Activated CD8-positive, alpha-beta memory T cell treated with anti-CD3 and anti-CD28 coated beads, Interleukin-2, amount 50 U/mL, for 1 hour (primary cell): ENCODE data around the gene TCAF1.
A peak's percentile ranks its signal among the peaks of the same experiment; 100 is the strongest.

Experiments used
- DNase-seq: peaks from one replicate; pipeline ENCODE4 v3.0.0-alpha.2; 2020; ENCODE audit errors: extremely low read depth

Gene TCAF1

DNA sequence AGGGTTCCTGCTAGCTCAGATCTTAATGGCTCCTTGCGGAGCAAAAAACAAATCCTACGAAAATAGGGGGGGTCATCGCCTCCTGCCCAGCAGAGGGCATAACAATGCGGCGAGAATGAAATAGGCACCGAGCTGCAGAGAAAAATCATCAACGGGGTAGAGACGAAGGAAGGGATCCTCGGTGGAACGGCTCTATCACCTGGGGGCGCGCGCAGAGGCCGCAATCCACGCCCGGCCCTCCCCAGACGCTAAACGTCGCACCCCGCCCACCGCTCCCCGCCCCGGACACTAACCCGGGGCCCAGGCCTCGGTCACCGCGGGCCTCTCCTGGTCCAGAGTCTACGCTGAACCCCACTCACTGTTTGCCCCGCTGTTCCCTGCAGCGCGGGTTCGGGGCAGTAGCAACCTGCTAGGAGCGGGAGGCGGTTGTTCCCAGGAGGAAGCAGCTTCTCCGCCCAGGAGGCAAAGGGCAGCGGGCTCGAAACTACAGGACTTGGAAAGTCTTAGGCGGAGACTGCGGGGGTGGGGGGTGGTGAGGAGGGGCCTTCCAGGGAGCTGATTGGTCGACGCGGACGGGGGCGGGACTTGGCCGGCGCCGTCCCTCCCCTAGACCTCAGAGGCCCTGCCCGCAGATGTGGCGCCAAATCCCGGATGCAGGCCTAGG is at the start of gene TCAF1:
TCAF1 (minus strand) TSS at position 509 of the 664 bp plus-strand sequence. CDS start 25,568 bp downstream, outside the sequence.
- DNase-seq, result peak; percentile 70

DNA sequence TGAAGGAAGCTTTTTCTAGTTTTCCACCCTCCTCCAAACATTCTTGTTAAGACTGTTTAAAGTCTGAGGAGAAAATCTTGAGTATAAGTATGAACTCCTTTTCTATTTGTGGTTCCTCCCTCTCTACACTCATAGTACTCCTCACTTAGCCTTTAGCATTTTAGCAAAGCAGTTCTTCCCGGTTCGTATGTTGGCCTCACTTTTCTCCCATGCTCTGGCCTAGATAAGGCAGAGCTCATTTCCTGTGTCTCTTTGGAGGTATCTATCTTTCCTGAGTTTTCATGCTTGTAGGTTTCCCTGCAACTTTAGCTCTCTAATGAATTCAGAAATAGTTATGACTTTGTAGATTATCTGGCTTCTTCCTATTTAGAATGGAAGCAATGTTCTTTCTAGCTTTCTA is 46.8 kb upstream of the TCAF1 start:
- DNase-seq, result no peak

DNA sequence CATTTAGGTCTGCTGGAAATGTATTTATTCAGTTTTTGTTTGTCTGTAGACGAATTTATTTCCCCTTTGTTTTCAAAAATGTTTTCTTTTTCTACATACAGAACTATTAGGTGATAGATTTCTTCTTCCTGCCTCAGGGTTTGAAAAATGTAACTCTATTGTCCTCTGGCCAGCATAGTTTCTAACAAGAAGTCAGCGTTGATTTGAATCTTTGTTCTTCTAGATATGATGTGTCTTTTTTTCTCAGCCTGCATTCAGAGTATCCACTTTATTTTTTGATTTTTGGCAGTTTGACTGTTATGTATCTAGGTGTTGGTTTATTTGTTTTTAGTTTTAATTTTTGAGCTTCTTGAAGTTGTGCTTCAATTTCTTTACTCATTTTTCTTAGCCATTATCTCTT is 45.1 kb upstream of the TCAF1 start:
- no peak for DNase-seq

DNA sequence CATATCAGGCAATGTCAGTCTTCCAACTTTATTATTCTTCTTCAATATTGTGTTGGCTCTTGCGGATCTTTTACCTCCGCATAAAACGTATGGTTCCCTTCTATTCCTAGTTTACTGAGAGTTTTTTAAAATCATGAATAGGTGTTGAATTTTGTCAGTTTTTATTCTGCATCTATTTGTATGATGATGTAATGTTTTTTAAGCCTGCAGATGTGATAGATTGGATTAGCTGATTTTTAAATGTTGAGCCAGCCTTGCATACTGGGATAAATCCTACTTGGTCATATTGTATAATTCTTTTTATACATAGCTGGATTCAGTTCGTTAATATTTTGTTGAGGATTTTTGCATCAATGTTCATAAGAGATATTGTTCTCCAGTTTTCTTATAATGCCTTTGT is 43.4 kb upstream of the TCAF1 start:
- no peak for DNase-seq

DNA sequence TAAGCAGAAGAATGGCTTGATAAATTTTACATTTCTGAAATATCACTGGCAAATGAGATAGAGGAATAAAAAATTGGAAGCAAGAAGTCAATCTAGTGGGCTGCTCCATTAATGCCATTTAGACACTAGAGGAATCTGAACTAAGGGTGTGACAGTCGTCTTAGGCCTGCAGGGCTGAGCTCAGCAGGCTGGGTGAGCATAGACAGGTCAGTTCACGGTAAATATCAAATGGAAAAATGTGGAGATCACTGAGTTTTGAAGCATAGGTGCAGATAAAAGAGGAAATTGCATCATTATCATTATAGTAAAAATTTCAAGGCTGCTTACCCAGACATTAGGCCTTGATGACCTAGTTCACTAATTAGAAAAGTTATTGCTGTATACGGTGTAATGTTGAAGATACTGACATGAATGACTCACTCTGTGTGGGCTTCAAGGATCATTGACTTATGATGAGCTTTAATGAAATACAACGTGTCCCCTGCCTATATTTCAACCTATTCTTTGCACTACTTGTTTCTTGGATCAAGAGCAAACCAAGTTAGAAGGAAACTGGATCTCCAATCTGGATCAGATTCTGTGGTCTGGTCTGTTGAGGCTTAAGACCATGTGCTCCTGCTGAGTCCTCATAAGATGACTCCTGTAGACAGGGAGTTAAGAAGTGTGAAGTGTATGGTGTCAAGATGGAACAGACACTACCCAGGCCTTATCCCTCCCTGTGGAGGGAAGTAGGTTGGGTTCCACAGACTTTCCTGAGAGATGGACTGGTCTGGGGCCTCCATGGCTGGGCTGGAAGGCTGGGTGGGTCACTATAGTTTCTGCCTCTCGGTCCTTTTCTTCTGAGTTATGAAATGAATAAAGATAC is 36.6 kb upstream of the TCAF1 start:
- no peak for DNase-seq

GRCh38 chr7:143936087-143937009 is 34.4 kb upstream of the TCAF1 start:
- no peak for DNase-seq

- no peak for DNase-seq
Measured at GRCh38 chr7:143934526-143935325, 32.8 kb upstream of the TCAF1 start, which contains the start of gene OR2F2. OR2F2 (plus strand) TSS chr7:143935233; CDS start chr7:143935233, 0 bp downstream.

GRCh38 chr7:143931739-143932138 is 29.8 kb upstream of the TCAF1 start:
- DNase-seq, result no peak

DNA sequence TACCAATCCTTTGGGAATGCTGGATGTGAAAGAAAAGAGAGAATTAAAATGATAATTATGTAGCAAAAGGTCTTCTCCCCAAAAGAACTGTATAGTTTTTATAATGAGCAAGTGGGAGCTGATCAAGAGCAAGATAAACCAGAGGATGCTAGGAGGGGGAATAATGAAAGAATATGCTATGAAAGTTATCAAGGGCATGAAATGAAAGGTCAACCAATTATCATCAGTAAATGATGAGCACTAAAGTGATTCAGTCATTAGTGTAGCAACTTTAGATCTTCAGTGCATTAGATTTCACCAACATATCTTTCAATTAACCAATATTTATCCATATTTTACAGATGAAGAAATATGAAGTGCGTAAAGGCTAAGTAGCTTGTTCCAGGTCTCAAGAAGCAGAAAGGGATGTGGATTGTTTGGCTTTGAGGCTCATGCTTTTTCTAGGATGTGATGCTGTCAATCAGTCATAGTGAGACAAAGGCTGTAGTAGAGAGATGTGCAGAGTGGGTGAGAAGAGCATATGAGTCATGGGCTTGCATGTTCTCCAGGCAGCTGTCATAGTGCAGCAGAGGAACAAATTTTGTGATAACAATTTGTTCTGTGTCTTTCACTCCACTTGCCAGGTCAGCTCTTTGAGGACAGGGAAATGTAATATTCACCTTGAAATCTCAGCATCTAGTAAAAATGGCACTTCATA is 27.4 kb upstream of the TCAF1 start:
- DNase-seq, result no peak

- no peak for DNase-seq
Measured at GRCh38 chr7:143924851-143925250, 22.9 kb upstream of the TCAF1 start.

DNA sequence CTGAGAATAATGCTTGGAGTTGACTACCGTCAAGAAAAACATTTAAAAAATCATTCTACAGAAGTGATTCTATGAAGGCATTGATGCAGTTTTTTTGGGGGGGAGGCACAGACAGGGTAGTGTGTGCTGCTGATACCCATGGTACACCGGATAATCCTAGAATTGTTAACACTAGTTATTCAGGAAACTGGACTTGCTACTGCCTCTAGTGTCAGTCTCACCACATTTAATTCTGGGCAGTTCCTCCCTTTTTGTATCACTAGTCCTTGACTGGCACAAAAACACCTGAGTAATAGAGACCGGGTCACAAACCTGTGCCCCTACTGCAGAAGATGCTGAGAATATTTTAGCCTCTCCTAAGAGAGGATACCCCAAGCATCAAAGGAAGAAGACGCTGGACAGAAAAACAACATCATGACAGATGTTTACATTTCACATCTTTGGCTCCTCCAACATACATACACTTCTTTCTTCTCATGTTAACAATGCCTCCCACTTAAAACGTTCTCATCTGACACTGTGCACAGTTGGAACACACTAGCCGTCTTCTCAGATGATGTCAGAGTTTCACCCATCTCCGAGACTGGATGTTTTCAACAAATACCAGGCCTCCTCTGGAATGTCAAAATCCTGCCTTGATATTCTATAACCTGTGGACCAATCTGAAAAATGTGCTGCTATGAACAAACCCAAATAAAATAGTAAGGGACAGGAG is 13.1 kb upstream of the TCAF1 start:
- no peak for DNase-seq

DNA sequence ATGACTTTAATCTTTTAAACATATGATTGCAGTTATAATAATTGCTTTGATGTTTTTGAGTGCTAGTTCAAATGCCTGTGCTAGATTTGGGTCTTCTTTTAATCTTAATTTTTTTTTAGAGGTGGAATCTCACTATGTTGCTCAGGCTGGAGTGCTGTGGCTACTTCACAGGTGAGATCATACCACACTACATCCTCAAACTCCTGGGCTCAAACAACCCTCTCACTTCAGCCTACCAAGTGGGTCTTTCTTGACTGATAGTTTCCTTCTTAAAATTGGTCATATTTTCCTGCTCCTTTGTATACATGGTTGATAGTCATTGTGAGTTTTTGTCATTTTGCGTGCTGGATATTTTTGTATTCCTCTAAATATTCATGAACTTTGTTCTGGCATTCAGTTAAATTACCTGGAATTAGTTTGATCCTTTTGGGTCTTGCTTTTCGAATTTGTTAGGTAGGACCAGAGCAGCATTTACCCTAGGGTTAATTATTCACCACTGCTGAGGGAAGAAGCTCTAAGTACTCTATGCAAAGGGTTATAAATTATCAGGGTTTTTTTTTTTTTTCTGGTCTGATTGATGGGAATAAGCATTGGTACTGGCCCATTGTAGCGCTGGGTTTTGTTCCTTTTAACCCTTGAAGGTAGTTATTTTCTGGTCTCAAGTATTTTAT is 12.1 kb upstream of the TCAF1 start:
- no peak for DNase-seq

DNA sequence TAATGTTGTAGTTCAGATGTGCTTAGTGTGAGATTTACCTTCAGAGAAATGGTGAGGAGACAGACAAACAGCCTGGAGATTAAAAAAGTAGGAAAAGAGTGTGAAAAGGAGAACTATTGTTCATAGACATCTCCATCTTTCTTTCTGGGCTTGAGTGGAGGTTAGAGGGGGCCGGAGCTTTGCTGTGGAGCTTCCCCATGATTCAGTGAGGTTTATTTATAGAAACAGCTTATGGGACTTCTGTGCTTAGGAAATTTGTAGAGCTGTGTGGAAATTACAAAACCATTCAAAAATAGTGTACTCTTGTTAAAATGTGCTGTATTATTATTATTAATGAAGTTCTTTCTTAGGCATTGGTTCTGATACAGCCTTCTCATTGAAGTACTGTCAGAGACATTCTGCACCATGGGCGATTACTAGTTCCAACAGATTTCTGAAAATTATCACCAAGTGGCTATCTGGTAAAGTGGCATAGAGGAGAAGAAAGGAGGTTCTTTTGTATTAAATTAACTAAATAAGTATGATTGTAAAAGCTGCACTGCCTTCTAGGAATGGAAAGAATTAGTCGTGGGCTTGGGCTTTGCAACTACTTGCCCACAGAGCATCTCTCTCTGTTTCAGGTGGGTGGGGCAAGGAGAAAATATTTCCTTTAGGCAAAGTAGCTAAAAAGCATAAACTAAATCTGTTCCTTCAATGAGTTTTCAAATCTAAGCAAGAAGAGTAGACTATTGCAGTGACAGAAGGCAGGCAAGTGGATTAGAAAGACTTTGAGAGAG is 8.7 kb upstream of the TCAF1 start:
- no peak for DNase-seq

GRCh38 chr7:143909863-143910262 is 7.9 kb upstream of the TCAF1 start:
- no peak for DNase-seq

- DNase-seq, result no peak
Measured at GRCh38 chr7:143908120-143908519, 6.1 kb upstream of the TCAF1 start.

- no peak for DNase-seq
Measured at GRCh38 chr7:143906895-143907294, 4.9 kb upstream of the TCAF1 start.

DNA sequence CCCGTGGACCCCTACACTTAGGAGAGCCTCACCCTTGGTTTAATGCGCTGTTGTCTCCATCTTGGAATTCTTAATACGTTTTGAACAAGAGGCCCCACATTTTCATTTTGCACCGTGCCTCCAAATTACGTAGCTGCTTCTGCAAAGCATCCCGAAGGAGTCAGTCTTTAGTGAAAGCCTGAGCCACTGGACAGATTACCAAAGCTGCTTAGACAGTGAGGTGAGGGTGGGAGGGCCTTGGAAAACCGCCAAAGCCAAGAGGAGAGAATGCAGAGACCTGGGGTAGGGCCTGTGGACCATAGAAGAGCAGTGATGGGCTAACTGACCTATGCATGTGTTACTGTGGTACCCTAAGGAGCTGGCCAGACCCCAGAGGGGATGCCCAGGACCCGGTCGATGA is 4.2 kb upstream of the TCAF1 start:
- no peak for DNase-seq

DNA sequence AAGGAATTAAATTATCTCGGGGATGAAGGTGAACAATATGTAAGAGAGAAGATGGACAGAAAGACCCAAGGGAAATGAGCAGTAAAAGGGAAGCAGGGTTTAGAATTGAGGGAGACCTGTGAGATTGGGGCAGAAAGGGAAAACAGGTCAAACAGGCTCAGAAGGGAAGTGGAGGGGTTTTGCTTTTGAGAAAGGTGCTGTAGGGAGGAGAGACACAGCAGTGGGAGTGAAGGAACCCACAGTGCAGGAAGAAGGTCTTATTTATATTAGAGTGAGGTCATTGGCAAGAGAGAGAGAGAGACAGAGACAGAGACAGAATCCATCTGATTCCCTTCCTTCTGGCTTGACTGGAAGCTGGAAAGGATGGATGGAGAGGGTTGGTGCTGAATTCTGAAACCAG is 3.5 kb upstream of the TCAF1 start:
- no peak for DNase-seq
